Loucy (cell line): ENCODE data around the gene ALG14.

ENCODE experiments used
- H2AFZ ChIP-seq: fragments of 200-600 bp; sonication (generic); 2 replicates; pipeline ENCODE4 v1.6.0; 2016; ENCODE audit warnings: antibody characterized with exemption, mild to moderate bottlenecking, low read length, moderate library complexity
- H3F3A ChIP-seq: fragments of 200-600 bp; 2 replicates; pipeline ENCODE4 v1.6.0; 2016; ENCODE audit warnings: antibody characterized with exemption, low read depth, mild to moderate bottlenecking
- H3K27me3 ChIP-seq: fragments of 200-600 bp; sonication (generic); 2 replicates; pipeline ENCODE4 v1.6.1; 2014; ENCODE audit warnings: low read length, mild to moderate bottlenecking; ENCODE audit not compliant: insufficient read depth, poor library complexity, severe bottlenecking
- H3K36me3 ChIP-seq: fragments of 200-600 bp; sonication (generic); 2 replicates; pipeline ENCODE4 v1.6.1; 2016; ENCODE audit warnings: low read length; ENCODE audit not compliant: insufficient read depth
- H3K4me1 ChIP-seq: fragments of 200-600 bp; sonication (generic); 2 replicates; pipeline ENCODE4 v1.5.1; 2014; ENCODE audit warnings: low read length, mild to moderate bottlenecking; ENCODE audit not compliant: insufficient read depth, poor library complexity, severe bottlenecking
- H3K4me2 ChIP-seq: fragments of 200-600 bp; sonication (generic); 2 replicates; pipeline ENCODE4 v1.6.0; 2014; ENCODE audit warnings: antibody characterized with exemption, low read length, low read depth, mild to moderate bottlenecking; ENCODE audit not compliant: poor library complexity, severe bottlenecking
- H3K4me3 ChIP-seq: fragments of 200-600 bp; sonication (generic); 2 replicates; pipeline ENCODE4 v1.5.1; 2014; ENCODE audit warnings: low read length, mild to moderate bottlenecking, mixed read lengths; ENCODE audit not compliant: poor library complexity, severe bottlenecking
- H3K79me2 ChIP-seq: fragments of 200-600 bp; sonication (generic); 2 replicates; pipeline ENCODE4 v1.6.1; 2014; ENCODE audit warnings: low read length; ENCODE audit not compliant: insufficient read depth
- H3K9ac ChIP-seq: fragments of 200-600 bp; sonication (generic); 2 replicates; pipeline ENCODE4 v1.6.0; 2014; ENCODE audit warnings: mild to moderate bottlenecking, low read depth, low read length, moderate library complexity; ENCODE audit not compliant: poor library complexity, severe bottlenecking
- H3K9me2 ChIP-seq: fragments of 200-600 bp; sonication (generic); replicated peaks from 2 replicates; pipeline ENCODE4 v1.6.1; 2016; ENCODE audit warnings: low read depth, low read length, mixed read lengths
- H3K9me3 ChIP-seq: fragments of 200-600 bp; sonication (generic); 2 replicates; pipeline ENCODE4 v1.6.1; 2014; ENCODE audit warnings: mild to moderate bottlenecking, antibody characterized with exemption, low read length, low read depth; ENCODE audit not compliant: insufficient read depth
- H4K20me1 ChIP-seq: fragments of 200-600 bp; sonication (generic); 2 replicates; pipeline ENCODE4 v1.6.0; 2014; ENCODE audit warnings: antibody characterized with exemption, low read length, mild to moderate bottlenecking; ENCODE audit not compliant: insufficient read depth, poor library complexity, severe bottlenecking
- EZH2phosphoT487 ChIP-seq: fragments of 200-600 bp; IDR thresholded peaks from 2 replicates; pipeline ENCODE4 v1.6.1; 2018; ENCODE audit warnings: antibody characterized with exemption, mild to moderate bottlenecking, moderate library complexity, borderline replicate concordance
- TF ChIP-seq, protein P1 (sequence below): fragments of 200-600 bp; sonication (generic); conservative IDR thresholded peaks from 2 replicates; pipeline ENCODE4 v1.5.1; 2014; ENCODE audit warnings: mild to moderate bottlenecking, antibody characterized with exemption, low read length

Gene ALG14

DNA sequence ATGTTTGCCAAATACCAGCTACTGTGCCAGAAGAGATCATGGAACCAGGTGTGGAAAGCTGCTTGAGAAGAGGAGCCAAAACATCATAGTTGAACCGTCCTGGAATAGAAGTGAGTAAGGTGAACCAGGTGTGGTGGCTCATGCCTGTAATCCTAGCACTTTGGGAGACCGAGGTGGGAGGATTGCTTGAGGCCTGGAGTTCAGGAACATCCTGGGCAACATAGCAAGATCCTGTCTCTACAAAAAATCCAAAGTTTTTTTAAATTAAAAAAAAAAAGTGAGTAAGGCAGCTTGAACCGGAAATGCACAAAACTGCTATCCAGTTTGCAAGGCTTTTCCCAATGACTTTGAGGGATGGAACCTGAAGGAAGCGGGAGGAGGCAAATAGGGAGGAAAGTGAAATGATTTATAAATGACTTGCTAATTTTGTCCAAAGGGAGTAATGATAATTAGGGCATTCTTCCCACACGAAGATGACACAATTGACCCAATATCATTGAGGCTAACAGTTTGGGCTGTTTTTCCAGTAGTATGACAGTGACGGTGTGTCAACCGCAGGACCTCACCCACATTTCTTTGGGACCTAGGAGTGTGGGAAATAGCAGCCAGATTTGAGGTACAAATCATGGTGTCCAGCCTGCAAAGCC is 144.3 kb downstream of the ALG14 start:
- H3K9ac ChIP-seq, result no peak overlapping the region
- H3K9me3 ChIP-seq, result no peaks in the 10 kb centered on the region
- TF ChIP-seq, protein P1, sequence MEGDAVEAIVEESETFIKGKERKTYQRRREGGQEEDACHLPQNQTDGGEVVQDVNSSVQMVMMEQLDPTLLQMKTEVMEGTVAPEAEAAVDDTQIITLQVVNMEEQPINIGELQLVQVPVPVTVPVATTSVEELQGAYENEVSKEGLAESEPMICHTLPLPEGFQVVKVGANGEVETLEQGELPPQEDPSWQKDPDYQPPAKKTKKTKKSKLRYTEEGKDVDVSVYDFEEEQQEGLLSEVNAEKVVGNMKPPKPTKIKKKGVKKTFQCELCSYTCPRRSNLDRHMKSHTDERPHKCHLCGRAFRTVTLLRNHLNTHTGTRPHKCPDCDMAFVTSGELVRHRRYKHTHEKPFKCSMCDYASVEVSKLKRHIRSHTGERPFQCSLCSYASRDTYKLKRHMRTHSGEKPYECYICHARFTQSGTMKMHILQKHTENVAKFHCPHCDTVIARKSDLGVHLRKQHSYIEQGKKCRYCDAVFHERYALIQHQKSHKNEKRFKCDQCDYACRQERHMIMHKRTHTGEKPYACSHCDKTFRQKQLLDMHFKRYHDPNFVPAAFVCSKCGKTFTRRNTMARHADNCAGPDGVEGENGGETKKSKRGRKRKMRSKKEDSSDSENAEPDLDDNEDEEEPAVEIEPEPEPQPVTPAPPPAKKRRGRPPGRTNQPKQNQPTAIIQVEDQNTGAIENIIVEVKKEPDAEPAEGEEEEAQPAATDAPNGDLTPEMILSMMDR, result no peak
- TF ChIP-seq EZH2phosphoT487, result no peak
- peaks cover 27% of the 10 kb centered on the region for H3K79me2 ChIP-seq
- peaks cover 13% of the 10 kb centered on the region for H4K20me1 ChIP-seq
- H3K4me3 ChIP-seq, result peak overlapping the region; percentile 86
- peaks cover 31% of the 10 kb centered on the region for H3K4me1 ChIP-seq
- no peaks in the 10 kb centered on the region for H3K36me3 ChIP-seq
- H3K4me2 ChIP-seq, result peak overlapping the region; percentile 74
- no peaks in the 10 kb centered on the region for H3K9me2 ChIP-seq
- no peak overlapping the region for H2AFZ ChIP-seq
- H3K27me3 ChIP-seq, result no peaks in the 10 kb centered on the region
- no peaks in the 10 kb centered on the region for H3F3A ChIP-seq

GRCh38 chr1:94927405-94928175 is 145.2 kb downstream of the ALG14 start:
- Histone ChIP-seq H3F3A (no peaks in the 10 kb centered on the region), H4K20me1 (peaks cover 16% of the 10 kb centered on the region), H3K79me2 (peaks cover 36% of the 10 kb centered on the region), H3K36me3 (no peaks in the 10 kb centered on the region), H3K4me3 (peak overlapping the region; percentile 86), H2AFZ (peak overlapping the region; percentile 65; the same call in 1 of the 2 replicates), H3K9ac (peak overlapping the region; percentile 69), H3K4me1 (peaks cover 39% of the 10 kb centered on the region), H3K4me2 (peak overlapping the region; percentile 74), H3K9me2 (no peaks in the 10 kb centered on the region), H3K27me3 (no peaks in the 10 kb centered on the region), H3K9me3 (no peaks in the 10 kb centered on the region)
- no peak for TF ChIP-seq EZH2phosphoT487

DNA sequence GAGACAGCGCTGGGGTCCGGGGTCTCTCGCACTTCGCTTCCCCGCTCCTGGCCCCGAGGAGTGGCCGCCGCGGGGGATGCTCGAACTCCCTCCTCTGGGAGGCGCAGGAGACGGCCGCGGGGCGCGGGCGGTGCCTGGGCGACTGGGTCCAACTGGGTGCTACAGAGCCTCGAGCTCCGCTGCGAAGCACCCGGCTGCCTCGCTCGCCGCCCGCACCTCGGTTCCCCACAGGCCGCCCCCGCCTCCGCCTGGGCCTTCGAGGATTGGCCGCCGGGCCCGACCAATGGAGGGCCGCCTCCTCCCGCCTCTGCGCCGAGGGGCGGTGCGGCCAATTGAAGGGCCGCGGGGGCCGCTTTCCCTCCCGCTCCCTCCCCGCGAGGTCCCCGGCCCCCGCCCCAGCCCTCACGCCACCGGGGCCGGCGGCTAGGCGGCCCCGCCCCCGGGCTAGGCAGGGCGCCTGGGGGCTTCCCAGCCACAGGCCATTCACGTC is 145.8 kb downstream of the ALG14 start, which contains the start of gene CNN3:
TSS of gene CNN3 (minus strand) at position 196 of the 490 bp plus-strand sequence. CDS start 216 bp downstream, outside the sequence.
- Histone ChIP-seq H4K20me1 (peaks cover 19% of the 10 kb centered on the region), H3K79me2 (peaks cover 42% of the 10 kb centered on the region), H3K27me3 (no peaks in the 10 kb centered on the region), H3K9me3 (no peaks in the 10 kb centered on the region), H3K4me3 (peak within 1 kb of the TSS; percentile 86), H2AFZ (peak within 1 kb of the TSS; percentile 92), H3K4me1 (peaks cover 43% of the 10 kb centered on the region), H3K9me2 (no peaks in the 10 kb centered on the region), H3F3A (no peaks in the 10 kb centered on the region), H3K4me2 (peak within 1 kb of the TSS; percentile 85), H3K9ac (peak within 1 kb of the TSS; percentile 83), H3K36me3 (no peaks in the 10 kb centered on the region)
- TF ChIP-seq EZH2phosphoT487, result no peak
- TF ChIP-seq, protein P1, result no peak
